ENCODE data around the gene PCDHGB1. TPM values are rescaled to one million over a fixed set of nuclear protein-coding genes. Genes with fewer than 3 reads are reported as not detected.
"Not testable (repeated sequence)": the region's sequence is repeated elsewhere in the genome, so short reads cannot be mapped to it uniquely, and the experiment has no call there.

PCDHGB1 gene
- polyA plus RNA-seq (ENCODE audit: insufficient read length in 3 of 3): 1 to 10 TPM; 1.3 to 2.1 (median 1.9) TPM

DNA sequence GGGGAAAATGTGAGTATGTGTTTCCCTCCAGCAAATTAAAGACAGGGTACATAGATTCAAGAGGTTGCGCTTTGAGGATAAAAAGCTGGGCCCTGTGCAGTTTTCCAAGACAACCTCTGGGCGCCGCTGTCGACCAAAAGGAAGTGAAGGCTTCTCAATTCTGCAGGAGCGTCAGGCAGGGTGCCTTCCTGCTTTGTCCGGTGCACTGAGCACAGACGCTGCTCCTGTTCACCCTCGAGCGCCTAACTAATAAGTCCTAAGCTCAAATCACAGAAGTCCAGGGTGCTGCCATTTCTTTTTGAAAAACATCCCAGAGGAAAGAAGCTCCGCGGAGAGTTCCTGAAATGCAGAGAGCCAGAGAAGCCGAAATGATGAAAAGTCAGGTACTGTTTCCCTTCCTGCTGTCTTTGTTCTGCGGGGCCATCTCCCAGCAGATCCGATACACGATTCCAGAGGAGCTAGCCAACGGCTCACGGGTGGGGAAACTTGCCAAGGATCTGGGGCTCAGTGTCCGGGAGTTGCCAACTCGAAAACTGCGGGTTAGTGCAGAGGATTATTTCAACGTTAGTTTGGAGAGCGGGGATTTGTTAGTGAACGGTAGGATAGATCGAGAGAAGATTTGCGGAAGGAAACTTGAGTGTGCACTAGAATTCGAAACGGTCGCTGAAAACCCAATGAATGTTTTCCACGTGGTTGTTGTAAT is at the start of gene PCDHGB1:
Gene PCDHGB1 (plus strand): TSS at position 183 of the 703 bp plus-strand sequence. CDS start 162 bp downstream, at position 345.
- DNase-seq (ENCODE audit: low read depth in 3 of 3, low spot score in 2 of 3): no peak

DNA sequence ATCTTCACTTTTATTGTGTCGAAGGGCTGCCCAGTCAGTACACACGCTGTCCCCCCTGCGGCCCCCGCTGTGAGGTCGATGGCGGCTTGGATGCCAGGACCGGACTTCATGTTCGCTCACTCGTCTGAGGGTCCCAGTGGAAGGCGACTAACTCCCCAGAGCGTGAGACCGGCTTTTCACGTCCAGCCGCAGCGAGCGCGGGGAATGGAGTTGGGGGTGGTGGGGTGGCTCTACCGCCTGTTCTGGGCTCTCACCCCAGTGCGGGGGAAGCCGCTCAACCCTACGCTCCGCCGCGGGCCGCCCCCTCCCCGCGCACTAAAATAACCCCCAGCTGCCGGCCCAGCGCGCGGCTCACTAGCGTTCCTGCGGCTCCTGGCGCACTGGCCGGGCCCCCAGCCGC is 46.1 kb upstream of the PCDHGB1 start, which contains the start of gene SLC25A2:
Gene SLC25A2 (minus strand): TSS at position 294 of the 400 bp plus-strand sequence. CDS start 184 bp downstream, at position 110.
- no peak for DNase-seq (ENCODE audit: low read depth in 3 of 3, low spot score in 2 of 3)

DNA sequence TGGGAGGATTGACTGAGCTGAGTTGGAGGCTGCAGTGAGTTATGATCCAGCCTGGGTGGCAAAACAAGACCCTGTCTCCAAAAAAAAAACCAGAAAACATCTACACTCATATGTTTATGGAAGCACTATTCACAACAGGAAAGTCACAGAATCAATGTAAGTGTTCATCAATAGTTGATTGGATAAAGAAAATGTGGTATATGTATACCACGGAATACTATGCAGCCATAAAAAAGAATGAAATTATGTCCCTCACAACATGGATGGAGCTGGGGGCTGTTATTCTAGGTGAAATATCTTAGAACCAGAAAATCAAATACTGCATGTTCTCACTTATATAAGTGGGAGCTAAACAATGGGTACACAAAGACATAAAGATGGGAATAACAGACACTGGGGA is 43.3 kb upstream of the PCDHGB1 start:
- no peak for DNase-seq (ENCODE audit: low read depth in 3 of 3, low spot score in 2 of 3)

DNA sequence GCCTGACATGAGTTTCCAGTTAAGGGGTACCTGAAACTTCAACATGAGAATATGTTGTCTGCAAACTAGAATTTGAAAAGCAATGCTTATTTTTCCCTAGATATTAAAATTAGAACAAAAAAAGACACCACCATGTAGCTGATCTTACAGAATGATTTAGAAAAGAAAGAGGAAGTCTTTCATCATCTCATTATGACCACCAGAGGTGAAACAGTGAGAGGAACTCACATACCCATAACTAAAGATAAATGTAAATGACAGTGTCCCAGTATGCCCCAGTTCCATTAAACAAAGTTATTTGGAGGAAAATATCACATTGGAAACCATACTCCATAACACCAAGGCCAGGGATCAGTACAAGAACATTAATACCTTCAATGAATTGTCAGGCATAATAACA is 36.2 kb upstream of the PCDHGB1 start:
- no peak for DNase-seq (ENCODE audit: low read depth in 3 of 3, low spot score in 2 of 3)

DNA sequence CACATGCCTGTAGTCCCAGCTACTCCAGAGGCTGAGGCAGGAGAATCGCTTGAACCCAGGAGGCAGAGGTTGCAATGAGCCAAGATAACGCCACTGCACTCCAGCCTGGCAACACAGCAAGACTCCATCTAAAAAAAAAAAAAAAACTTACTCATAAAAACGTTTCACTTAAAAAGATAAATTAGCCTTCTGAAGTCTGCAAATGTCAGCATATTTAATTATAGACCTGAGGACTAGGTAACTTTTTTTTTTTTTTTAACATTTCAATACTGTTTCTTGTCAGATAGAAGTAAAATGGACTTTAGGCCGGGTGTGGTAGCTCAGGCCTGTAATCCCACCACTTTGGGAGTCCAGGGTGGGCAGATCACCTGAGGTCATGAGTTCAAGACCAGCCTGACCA is 32.9 kb upstream of the PCDHGB1 start:
- DNase-seq (ENCODE audit: low read depth in 3 of 3, low spot score in 2 of 3): not testable (repeated sequence)

DNA sequence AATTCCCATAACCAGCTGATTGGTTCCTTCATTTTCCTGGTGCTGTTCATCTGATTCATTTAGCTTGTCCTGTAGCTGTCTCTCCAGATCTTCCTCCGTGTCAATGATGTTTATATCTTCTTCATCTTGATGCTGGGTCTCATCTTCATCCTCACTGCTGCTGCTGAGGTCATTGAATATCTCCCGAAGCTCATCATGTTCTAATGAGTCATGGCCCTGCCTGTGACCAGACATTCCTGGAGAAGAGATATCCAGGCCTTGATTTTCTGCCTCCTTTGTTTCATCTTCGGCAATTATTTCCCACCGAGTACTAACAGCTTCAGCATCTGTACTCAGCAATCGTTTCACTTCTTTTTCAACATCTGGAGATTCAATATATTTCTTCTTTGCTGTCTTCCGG is 30.7 kb upstream of the PCDHGB1 start:
- no peak for DNase-seq (ENCODE audit: low read depth in 3 of 3, low spot score in 2 of 3)

DNA sequence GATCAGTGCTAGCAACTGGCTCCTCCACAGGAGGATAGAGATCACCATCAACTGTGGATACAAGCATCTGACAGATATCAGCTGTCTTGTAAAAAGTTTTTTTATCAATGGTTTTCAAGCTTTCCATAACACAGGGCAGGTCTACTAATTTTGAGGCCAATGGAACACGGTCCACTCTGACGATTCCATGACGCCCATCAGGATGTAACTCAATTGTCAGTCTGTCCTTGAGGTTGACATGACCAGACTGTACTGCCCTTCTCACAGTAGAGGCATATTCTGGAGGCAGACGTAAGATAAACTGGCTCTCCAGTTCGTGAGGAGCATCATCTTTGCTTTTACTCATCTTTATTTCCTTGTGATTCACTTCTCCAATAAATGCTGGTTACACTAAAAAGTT is 30.2 kb upstream of the PCDHGB1 start:
- no peak for DNase-seq (ENCODE audit: low read depth in 3 of 3, low spot score in 2 of 3)

DNA sequence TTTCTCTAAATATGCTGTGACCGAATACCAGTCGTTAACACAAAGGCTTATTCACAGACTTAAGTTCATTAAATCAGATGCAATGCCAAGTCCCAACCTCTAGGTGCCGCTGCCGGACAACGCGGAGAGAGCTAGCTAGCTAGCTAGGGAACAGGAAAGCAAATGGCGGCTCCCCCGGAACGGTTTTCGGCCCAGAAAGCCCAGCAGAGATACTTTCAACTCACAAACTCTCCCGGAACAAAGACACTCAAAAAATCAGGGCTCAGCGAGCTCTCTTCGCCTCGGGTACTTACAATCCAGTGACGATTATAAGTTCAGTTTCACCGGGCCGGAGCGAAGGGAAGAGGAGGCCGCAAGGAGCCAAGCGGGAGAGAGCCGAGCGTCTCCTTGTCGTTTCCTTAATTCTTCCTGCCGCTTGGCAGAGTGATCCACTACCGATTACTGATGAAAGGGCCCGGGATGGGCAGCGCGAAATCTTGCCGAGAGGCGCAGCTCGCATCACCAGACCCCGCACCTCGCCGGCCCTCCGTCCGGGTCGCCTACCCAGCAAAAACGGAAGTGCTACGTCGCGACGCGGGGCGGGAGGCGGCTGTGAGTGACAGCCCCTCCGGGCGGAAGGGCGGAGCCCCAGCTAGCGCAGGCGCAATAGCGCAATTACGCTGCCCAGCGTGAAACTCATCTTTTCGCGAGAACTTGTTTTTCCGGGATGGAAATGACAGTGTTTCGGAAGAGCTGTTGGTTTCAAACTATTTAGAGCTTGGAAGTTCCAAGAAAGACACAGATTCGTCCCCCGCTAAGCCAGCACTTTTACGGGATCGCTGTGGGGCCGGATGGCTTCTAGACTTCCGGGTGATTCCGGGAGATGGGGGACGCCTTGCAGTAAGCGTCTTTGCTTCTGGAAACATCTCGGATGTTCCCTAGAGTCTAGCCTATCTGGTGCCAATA is 29.4 kb upstream of the PCDHGB1 start, which contains the start of gene TAF7:
Gene TAF7 (minus strand): TSS at position 560 of the 945 bp plus-strand sequence. CDS start 740 bp downstream, outside the sequence.
- peak; percentile 88 to 90 (median 90) for DNase-seq (ENCODE audit: low read depth in 3 of 3, low spot score in 2 of 3)

DNA sequence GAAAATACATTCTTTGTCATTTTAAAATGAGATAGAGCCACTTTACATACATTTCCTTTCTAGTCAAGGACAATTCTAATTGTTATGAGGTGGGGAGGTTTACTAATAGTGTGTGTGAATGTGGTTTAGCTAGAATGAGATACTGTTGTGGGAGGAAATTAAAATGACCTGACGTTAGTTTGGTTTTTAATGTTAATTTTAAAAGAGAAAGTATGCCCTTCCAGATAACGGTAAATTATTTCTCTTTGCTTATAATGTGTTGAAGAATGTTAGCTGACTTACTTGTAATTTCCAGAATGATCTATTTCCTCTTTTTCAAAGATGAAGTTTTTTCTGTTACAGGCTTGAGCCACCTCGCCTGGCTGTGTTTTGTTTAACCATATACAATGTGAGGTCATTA is 27.6 kb upstream of the PCDHGB1 start:
- DNase-seq (ENCODE audit: low read depth in 3 of 3, low spot score in 2 of 3): no peak

DNA sequence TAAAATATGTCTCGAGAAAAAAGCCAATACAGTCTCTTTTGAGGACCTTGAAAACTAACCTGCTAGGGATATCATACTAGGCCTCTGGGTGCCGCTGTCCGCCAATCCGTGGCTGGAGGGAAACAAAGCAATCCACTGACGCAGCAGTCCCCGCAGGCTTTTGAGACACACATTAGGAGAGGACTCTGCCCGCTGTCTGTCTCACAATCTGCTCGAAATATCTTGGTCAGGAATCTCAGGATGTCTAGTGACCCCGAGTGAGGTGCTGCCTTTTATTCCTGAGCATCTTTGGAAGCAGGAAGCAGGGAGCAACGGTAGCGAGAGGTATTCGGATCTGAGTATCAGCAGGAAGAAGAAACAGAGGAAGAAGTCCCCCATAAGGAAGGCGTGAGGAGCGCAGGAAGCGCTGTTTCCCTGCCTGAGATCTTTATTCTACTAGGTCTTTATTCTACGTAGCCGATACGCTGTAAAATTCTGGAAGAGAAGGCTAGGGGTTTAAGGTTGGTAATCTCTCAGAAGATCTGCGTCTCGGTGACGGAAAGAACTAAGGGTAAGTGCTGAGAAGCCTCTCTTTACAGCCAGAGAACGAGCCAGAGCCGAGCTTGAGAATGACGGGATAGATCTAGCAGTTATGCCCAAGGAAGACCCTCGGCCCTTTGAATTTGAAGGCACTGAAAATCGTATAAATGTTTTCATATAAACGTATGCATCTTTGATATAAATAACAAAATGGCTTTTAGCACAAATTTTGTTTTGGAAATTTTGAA is 23.6 kb upstream of the PCDHGB1 start:
- no peak for DNase-seq (ENCODE audit: low read depth in 3 of 3, low spot score in 2 of 3)

DNA sequence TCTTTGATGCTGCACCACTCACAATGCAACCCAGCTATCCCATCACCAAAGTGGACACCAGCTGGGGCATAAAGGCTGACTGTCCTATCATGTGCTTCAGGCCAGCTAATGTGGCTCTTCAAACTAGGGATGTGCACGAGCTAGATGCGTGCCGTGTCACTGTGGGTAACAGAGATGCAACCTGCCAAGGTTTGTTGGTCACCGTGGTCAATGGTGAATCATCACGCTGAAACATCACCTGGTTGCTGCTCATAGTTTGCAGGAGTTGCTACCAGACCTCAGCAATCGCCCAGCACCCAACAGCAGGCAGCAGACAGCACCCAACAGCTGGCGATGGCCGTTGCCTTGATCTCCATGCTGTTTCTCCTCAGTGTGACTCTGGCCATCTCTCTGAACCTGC is 21.7 kb upstream of the PCDHGB1 start:
- DNase-seq (ENCODE audit: low read depth in 3 of 3, low spot score in 2 of 3): no peak

DNA sequence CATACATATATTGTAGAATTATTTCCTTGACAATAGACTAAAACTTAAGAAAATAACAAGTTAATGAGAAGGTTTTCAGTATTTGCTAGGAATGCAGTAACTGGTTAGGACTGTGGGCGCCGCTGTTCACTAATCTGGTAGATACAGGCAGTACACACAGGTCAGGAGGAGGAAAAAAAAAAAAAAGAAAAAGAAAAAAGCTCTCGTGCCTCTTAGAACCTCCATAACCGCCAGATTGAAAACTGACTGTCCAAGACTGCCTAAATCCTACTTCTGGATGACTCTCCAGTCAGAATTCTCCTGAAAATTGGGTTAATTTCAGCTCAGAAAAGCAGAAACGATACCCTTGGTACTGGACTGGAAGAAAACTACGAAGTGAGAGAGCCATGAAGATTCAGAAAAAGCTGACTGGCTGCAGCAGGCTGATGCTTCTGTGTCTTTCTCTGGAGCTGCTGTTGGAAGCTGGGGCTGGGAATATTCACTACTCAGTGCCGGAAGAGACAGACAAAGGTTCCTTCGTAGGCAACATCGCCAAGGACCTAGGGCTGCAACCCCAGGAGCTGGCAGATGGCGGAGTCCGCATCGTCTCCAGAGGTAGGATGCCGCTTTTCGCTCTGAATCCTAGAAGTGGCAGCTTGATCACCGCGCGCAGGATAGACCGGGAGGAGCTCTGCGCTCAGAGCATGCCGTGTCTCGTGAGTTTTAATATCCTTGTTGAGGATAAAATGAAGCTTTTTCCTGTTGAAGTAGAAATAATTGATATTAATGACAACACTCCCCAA is 19.4 kb upstream of the PCDHGB1 start, which contains the start of gene PCDHGA1:
Gene PCDHGA1 (plus strand): TSS at position 216 of the 782 bp plus-strand sequence.
- no peak for DNase-seq (ENCODE audit: low read depth in 3 of 3, low spot score in 2 of 3)

DNA sequence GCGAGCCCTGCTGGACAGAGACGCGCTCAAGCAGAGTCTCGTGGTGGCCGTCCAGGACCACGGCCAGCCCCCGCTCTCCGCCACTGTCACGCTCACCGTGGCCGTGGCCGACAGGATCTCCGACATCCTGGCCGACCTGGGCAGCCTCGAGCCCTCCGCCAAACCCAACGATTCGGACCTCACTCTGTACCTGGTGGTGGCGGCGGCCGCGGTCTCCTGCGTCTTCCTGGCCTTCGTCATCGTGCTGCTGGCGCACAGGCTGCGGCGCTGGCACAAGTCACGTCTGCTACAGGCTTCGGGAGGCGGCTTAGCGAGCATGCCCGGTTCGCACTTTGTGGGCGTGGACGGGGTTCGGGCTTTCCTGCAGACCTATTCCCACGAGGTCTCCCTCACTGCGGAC is 17.3 kb upstream of the PCDHGB1 start:
- DNase-seq (ENCODE audit: low read depth in 3 of 3, low spot score in 2 of 3): not testable (repeated sequence)

DNA sequence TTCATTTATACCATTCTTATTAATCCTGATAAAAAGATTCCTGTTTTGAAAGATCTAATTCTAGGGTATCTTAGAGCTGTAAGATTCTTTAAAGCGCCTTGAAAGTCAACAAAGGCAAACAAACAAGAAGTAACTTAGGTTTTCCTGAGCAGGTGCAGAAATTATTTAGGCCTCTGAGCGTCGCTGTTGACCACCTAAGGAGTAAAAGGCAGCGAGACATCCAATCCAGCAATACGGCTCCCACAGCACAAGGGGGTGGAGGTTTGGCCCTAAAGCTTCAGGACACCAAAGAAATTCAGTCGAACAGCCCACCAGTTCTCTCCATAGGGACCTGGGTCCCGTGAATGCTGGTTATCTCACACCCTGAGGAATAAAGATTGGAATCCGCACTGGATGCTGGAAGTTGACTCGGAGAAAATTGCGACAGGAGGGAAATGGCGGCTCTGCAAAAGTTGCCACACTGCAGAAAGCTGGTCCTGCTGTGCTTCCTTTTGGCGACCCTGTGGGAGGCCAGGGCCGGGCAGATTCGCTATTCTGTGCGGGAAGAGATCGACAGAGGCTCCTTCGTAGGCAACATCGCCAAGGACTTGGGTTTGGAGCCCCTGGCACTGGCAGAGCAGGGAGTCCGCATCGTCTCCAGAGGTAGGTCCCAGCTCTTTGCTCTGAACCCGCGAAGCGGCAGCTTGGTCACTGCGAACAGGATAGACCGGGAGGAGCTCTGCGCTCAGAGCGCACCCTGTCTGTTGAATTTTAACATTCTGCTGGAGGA is 11.2 kb upstream of the PCDHGB1 start, which contains the start of gene PCDHGA2:
Gene PCDHGA2 (plus strand): TSS at position 223 of the 769 bp plus-strand sequence.
- peak in 2 of 3 donors; percentile 25 to 43 for DNase-seq (ENCODE audit: low read depth in 3 of 3, low spot score in 2 of 3)

DNA sequence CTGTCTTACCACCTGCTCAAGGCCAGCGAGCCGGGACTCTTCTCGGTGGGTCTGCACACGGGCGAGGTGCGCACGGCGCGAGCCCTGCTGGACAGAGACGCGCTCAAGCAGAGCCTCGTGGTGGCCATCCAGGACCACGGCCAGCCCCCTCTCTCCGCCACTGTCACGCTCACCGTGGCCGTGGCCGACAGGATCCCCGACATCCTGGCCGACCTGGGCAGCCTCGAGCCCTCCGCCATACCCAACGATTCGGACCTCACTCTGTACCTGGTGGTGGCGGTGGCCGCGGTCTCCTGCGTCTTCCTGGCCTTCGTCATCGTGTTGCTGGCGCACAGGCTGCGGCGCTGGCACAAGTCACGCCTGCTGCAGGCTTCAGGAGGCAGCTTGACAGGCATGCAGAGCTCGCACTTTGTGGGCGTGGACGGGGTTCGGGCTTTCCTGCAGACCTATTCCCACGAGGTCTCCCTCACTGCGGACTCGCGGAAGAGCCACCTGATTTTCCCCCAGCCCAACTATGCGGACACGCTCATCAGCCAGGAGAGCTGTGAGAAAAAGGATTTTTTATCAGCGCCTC is 9.0 kb upstream of the PCDHGB1 start:
- not testable (repeated sequence) for DNase-seq (ENCODE audit: low read depth in 3 of 3, low spot score in 2 of 3)

DNA sequence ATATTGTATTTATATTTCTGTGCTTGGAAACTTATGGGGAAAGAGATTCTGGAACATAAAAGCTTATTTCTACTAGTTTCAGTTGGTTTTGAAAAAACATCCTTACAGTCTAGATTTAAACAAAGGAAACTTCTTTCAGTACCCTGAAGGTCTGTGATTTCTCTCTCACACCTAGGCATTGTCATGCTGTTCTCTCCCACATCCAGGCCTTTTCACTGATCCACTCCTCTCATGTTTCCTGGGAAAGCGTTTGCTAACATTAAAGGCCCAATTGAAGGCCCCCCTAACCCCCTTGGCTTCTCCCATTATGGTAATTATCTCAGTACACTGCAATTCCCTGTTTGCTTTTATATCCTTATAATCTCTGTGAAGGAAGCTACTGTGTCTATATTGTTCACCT is 7.1 kb upstream of the PCDHGB1 start:
- DNase-seq (ENCODE audit: low read depth in 3 of 3, low spot score in 2 of 3): no peak

DNA sequence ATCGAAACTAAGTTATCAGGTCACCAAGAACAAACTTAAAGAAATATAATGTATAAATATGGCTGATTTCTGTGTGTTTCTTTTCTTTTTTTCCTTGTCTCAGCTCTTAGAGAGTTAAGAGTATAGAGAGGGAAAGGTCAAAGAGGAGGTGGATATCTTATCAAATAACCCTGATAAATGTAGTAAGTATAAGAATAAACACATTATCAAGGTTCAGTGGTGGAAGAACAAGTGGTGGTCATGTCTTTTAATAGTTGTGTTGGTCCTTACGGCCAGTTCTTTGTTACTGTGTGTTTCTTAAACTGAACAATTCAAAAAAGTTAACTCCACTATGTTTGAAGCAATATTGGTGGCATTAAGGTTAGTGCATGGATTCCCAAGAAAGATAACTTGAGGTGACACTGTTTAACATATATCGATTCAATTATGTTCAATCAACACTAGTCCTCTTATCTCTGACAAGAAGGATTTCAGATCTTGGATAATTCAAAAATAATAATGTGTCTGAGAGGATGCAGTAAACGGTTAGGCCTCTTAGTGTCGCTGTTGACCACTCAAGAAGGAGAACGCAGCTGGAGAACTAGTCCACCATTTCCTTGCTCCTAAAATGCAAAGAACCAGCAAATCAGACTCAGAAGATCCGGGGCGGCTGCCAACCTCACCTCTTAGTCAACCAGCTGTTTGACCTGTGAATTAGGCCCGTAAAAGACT is 6.5 kb upstream of the PCDHGB1 start, which contains the start of gene PCDHGA3:
Gene PCDHGA3 (plus strand): TSS at position 588 of the 711 bp plus-strand sequence. CDS start 205 bp downstream, outside the sequence.
- DNase-seq (ENCODE audit: low read depth in 3 of 3, low spot score in 2 of 3): no peak

All from right renal cortex interstitium (tissue), 3 donors.